Activated CD4-positive, alpha-beta T cell treated with anti-CD3 and anti-CD28 coated beads, Interleukin-2, amount 50 U/mL, for 24 hours (primary cell): ENCODE measurements around the gene NDUFA7.
"Not testable (repeated sequence)": the region's sequence is repeated elsewhere in the genome, so short reads cannot be mapped to it uniquely, and the experiment has no call there.

Experiments used
- DNase-seq, 2 donors: peaks; one replicate each; pipeline ENCODE4 v3.0.0-alpha.2; 2020; ENCODE audit warnings: low read depth in 1 of 2, low spot score in 1 of 2

NDUFA7 gene

GRCh38 chr19:8265872-8266271 is 55.3 kb downstream of the NDUFA7 start:
- no peak for DNase-seq

- DNase-seq = not testable (repeated sequence)
Observed at GRCh38 chr19:8264248-8264647, 56.9 kb downstream of the NDUFA7 start.

GRCh38 chr19:8262431-8262830 is 58.7 kb downstream of the NDUFA7 start:
- DNase-seq = no peak

GRCh38 chr19:8261881-8262280 is 59.3 kb downstream of the NDUFA7 start:
- no peak for DNase-seq

GRCh38 chr19:8261347-8261746 is 59.8 kb downstream of the NDUFA7 start:
- no peak for DNase-seq
